K562 (cell line): ENCODE results near the gene TMEM185B. TPM values are rescaled to one million over a fixed set of nuclear protein-coding genes. Genes with fewer than 3 reads are reported as not detected.
A peak's percentile ranks its signal among the peaks of the same experiment; 100 is the strongest.

Experiments
- BCOR ChIP-seq: fragments of 450-650 bp; IDR thresholded peaks from 2 replicates; pipeline ENCODE4 v1.6.1; 2016
- ETS2 ChIP-seq: IDR thresholded peaks from 2 replicates; pipeline ENCODE4 v1.6.1; 2016; ENCODE audit warnings: borderline replicate concordance, missing genetic modification characterization, mild to moderate bottlenecking, moderate library complexity, missing compliant biosample characterization; ENCODE audit not compliant: poor library complexity, severe bottlenecking
- SP1 ChIP-seq: sonication (generic); formaldehyde crosslinking; IDR thresholded peaks from 2 replicates; pipeline ENCODE4 v1.8.1; 2022; ENCODE audit warnings: mild to moderate bottlenecking, missing genetic modification reagents
- TGIF2 ChIP-seq: sonication (generic); formaldehyde crosslinking; IDR thresholded peaks from 2 replicates; pipeline ENCODE4 v1.8.1; 2022; ENCODE audit warnings: mild to moderate bottlenecking, missing genetic modification reagents, moderate library complexity
- ZC3H11A ChIP-seq: IDR thresholded peaks from 2 replicates; pipeline ENCODE4 v1.6.1; 2012; ENCODE audit warnings: low read depth, low read length, improper control_type of control experiment
- ZFP1 ChIP-seq: fragments of 450-650 bp; formaldehyde crosslinking; IDR thresholded peaks from 2 replicates; pipeline ENCODE4 v1.4.0; 2020; ENCODE audit warnings: mild to moderate bottlenecking, mixed read lengths
- ZNF589 ChIP-seq: fragments of 200-800 bp; sonication (Bioruptor generic); IDR thresholded peaks from 2 replicates; pipeline ENCODE4 v1.6.1; 2016; ENCODE audit warnings: low read depth, missing genetic modification characterization, missing compliant biosample characterization
- ZNF785 ChIP-seq: fragments of 250-450 bp; sonication (Bioruptor Pico); IDR thresholded peaks from 2 replicates; pipeline ENCODE4 v1.4.0; 2020; ENCODE audit warnings: mild to moderate bottlenecking
- polyA plus RNA-seq, 8 experiments: library from polyadenylated mRNA; depleted of rRNA in 4 of 8; stranded (reverse) in 5 of 8; unstranded in 3 of 8; fragments of >200 nt; fragmentation: Nextera tagmentation in 2 of 8; fragmentation: Illumina TruSeq in 1 of 8; extraction: Ambion mirVana in 2 of 8; extraction: Trizol in 1 of 8; gene quantifications; 2 replicates each; pipeline versions ENCODE4 v1.2.1 to v1.2.3, GENCODE V29; 2011 to 2014; ENCODE audit warnings: inconsistent platforms in 1 of 8, missing spikeins in 1 of 8
- total RNA-seq, 7 experiments: library from RNA; depleted of rRNA in 6 of 7; stranded (reverse); fragments of >200 nt in 6 of 7; fragmentation: Illumina TruSeq in 2 of 7; extraction: Trizol in 2 of 7; gene quantifications; 2 replicates each; pipeline versions ENCODE4 v1.2.1 to v1.2.3, GENCODE V29; 2011 to 2021; ENCODE audit warnings: low replicate concordance in 1 of 7
- TF ChIP-seq, protein P1 (sequence below): sonication (generic); formaldehyde crosslinking; IDR thresholded peaks from 2 replicates; pipeline ENCODE4 v1.8.0; 2022; ENCODE audit warnings: mild to moderate bottlenecking, missing genetic modification reagents
- TF ChIP-seq, protein P2 (sequence below): sonication (generic); formaldehyde crosslinking; IDR thresholded peaks from 2 replicates; pipeline ENCODE4 v1.8.0; 2022; ENCODE audit warnings: missing genetic modification reagents, mild to moderate bottlenecking, moderate library complexity, borderline replicate concordance
- TF ChIP-seq, protein P3 (sequence below): fragments of 200-800 bp; sonication (Bioruptor generic); IDR thresholded peaks from 2 replicates; pipeline ENCODE4 v1.6.1; 2016; ENCODE audit warnings: missing genetic modification characterization, missing compliant biosample characterization

Gene TMEM185B
- total and polyA plus RNA-seq, 9 of the 15 experiments (the other 6 are each of a cell fraction or from before 2014, with no cell fraction given) = 2.9 to 28.2 (median 11.5) TPM

DNA sequence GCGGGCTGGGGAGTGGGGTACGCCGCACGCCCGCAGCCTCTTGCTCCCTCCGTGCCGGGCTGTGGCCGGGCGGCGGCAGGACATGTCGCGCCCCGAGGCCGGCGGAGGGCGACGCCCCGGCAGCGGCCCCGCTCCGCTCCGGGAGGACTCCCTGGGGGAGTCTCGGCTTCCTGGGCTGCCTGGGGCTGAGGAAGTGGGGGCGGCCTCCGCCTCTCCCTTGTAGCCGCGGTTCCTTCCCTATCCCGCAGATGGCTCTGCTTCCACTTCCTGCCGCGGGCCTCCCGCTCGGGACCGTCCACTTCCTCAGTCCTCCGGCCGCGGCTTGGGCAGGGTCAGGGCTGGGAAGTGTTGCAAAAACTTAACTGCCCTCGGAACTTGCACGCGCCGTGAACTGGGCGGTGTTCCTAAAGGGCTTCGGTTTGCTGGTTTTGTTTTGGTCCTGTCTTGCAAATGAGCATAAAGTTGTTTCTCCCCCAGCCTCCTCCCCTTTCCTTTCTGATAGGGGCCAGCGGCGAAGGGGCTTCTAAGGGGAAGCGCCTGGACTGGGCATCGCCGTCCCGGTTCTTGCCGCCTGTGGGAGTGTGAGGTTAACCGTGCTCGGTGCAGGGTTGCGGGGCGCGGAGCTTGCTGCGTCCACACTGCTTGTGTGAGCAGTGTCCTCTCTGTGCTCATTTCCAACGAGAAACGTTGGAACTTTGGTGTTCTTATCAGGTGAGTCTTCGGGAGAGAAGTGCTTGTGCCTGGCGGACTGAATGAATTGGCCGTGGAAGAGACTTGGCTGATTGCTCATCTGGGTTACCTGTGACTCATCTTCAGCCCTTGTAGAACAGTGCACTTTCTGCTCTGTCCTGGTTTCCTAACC, 30.1 kb upstream of the TMEM185B start (continued):
- TF ChIP-seq, protein P1, sequence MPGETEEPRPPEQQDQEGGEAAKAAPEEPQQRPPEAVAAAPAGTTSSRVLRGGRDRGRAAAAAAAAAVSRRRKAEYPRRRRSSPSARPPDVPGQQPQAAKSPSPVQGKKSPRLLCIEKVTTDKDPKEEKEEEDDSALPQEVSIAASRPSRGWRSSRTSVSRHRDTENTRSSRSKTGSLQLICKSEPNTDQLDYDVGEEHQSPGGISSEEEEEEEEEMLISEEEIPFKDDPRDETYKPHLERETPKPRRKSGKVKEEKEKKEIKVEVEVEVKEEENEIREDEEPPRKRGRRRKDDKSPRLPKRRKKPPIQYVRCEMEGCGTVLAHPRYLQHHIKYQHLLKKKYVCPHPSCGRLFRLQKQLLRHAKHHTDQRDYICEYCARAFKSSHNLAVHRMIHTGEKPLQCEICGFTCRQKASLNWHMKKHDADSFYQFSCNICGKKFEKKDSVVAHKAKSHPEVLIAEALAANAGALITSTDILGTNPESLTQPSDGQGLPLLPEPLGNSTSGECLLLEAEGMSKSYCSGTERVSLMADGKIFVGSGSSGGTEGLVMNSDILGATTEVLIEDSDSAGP (CRISPR knock-in tag) = no peak
- TF ChIP-seq ZFP1 (CRISPR knock-in tag) (no peak), ZC3H11A (no peak), ZNF589 (CRISPR knock-in tag) (no peak), BCOR (peak; percentile 50; the same call in 1 of the 2 replicates), ZNF785 (CRISPR knock-in tag) (no peak), SP1 (CRISPR knock-in tag) (peak; percentile 64), ETS2 (peak; percentile 41), TGIF2 (CRISPR knock-in tag) (no peak)
- TF ChIP-seq, protein P2, sequence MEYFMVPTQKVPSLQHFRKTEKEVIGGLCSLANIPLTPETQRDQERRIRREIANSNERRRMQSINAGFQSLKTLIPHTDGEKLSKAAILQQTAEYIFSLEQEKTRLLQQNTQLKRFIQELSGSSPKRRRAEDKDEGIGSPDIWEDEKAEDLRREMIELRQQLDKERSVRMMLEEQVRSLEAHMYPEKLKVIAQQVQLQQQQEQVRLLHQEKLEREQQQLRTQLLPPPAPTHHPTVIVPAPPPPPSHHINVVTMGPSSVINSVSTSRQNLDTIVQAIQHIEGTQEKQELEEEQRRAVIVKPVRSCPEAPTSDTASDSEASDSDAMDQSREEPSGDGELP (CRISPR knock-in tag) = peak; percentile 35; the same call in 1 of the 2 replicates
- TF ChIP-seq, protein P3, sequence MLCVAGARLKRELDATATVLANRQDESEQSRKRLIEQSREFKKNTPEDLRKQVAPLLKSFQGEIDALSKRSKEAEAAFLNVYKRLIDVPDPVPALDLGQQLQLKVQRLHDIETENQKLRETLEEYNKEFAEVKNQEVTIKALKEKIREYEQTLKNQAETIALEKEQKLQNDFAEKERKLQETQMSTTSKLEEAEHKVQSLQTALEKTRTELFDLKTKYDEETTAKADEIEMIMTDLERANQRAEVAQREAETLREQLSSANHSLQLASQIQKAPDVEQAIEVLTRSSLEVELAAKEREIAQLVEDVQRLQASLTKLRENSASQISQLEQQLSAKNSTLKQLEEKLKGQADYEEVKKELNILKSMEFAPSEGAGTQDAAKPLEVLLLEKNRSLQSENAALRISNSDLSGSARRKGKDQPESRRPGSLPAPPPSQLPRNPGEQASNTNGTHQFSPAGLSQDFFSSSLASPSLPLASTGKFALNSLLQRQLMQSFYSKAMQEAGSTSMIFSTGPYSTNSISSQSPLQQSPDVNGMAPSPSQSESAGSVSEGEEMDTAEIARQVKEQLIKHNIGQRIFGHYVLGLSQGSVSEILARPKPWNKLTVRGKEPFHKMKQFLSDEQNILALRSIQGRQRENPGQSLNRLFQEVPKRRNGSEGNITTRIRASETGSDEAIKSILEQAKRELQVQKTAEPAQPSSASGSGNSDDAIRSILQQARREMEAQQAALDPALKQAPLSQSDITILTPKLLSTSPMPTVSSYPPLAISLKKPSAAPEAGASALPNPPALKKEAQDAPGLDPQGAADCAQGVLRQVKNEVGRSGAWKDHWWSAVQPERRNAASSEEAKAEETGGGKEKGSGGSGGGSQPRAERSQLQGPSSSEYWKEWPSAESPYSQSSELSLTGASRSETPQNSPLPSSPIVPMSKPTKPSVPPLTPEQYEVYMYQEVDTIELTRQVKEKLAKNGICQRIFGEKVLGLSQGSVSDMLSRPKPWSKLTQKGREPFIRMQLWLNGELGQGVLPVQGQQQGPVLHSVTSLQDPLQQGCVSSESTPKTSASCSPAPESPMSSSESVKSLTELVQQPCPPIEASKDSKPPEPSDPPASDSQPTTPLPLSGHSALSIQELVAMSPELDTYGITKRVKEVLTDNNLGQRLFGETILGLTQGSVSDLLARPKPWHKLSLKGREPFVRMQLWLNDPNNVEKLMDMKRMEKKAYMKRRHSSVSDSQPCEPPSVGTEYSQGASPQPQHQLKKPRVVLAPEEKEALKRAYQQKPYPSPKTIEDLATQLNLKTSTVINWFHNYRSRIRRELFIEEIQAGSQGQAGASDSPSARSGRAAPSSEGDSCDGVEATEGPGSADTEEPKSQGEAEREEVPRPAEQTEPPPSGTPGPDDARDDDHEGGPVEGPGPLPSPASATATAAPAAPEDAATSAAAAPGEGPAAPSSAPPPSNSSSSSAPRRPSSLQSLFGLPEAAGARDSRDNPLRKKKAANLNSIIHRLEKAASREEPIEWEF (CRISPR knock-in tag) = no peak
